OCI-LY3 (cell line): ENCODE measurements around the gene PALD1.

Experiments
- EZH2phosphoT487 ChIP-seq: fragments of 200-600 bp; shearing (Covaris generic); IDR thresholded peaks from 2 replicates; pipeline ENCODE4 v1.6.1; 2018; ENCODE audit warnings: antibody characterized with exemption, mixed run types, low read depth
- TF ChIP-seq, protein P1 (sequence below): fragments of 200-600, 300-600 bp; sonication (generic); IDR thresholded peaks from 2 replicates; pipeline ENCODE4 v1.5.1; 2014; ENCODE audit warnings: antibody characterized with exemption, low read length, low read depth

- TF ChIP-seq, protein P1, sequence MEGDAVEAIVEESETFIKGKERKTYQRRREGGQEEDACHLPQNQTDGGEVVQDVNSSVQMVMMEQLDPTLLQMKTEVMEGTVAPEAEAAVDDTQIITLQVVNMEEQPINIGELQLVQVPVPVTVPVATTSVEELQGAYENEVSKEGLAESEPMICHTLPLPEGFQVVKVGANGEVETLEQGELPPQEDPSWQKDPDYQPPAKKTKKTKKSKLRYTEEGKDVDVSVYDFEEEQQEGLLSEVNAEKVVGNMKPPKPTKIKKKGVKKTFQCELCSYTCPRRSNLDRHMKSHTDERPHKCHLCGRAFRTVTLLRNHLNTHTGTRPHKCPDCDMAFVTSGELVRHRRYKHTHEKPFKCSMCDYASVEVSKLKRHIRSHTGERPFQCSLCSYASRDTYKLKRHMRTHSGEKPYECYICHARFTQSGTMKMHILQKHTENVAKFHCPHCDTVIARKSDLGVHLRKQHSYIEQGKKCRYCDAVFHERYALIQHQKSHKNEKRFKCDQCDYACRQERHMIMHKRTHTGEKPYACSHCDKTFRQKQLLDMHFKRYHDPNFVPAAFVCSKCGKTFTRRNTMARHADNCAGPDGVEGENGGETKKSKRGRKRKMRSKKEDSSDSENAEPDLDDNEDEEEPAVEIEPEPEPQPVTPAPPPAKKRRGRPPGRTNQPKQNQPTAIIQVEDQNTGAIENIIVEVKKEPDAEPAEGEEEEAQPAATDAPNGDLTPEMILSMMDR = no peak
- no peak for TF ChIP-seq EZH2phosphoT487
Observed at GRCh38 chr10:70539471-70539870, 60.9 kb downstream of the PALD1 start.
